ENCODE data around the gene MAP3K2.

DNA sequence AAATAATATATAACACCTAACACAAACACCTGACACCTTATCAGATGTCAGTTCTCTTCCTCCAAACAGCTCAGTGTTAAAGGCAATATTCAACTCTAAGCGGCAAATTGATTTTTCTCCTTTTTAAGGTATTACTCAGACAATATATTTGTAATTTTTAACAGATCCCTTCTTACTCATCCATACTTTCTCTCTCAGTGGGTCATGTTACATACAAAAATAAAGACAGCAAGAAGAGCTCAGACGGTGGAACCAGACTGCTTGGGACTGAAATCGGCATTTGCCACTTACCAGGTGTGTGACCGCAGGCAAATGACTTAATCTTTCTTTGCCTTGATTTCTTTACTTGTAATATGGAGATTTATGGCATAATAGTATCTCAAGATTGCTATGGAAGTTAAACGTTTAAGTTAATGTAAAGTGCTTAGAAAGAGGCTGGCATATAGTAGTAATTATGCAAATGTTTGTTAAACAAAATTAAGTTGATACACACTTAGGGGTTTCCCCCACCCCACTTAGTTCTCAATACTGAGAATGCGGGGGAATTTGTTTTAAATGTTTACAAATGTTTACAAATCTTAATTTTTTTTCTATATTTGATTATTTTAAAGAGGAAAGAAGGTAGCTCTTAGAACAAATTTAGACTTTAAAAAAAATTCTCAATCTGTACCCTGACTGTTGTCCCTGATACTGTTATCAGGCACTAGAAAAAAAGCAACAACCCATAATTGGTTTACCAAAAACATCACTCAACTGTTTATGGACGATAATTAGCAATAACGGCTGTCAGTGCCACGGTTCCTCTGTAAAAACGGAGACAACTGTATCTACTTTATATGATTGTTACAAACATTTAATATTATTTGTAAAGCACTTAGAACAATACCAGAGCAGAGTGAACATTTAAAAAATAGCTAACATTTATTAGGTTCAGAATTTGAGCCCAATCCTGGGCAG, 25.6 kb downstream of the MAP3K2 start:
- TF ChIP-seq, protein P1, sequence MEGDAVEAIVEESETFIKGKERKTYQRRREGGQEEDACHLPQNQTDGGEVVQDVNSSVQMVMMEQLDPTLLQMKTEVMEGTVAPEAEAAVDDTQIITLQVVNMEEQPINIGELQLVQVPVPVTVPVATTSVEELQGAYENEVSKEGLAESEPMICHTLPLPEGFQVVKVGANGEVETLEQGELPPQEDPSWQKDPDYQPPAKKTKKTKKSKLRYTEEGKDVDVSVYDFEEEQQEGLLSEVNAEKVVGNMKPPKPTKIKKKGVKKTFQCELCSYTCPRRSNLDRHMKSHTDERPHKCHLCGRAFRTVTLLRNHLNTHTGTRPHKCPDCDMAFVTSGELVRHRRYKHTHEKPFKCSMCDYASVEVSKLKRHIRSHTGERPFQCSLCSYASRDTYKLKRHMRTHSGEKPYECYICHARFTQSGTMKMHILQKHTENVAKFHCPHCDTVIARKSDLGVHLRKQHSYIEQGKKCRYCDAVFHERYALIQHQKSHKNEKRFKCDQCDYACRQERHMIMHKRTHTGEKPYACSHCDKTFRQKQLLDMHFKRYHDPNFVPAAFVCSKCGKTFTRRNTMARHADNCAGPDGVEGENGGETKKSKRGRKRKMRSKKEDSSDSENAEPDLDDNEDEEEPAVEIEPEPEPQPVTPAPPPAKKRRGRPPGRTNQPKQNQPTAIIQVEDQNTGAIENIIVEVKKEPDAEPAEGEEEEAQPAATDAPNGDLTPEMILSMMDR (IDR thresholded peaks at IDR 0.05), result no peak
- TF ChIP-seq ZFX (IDR thresholded peaks at IDR 0.05; ENCODE audit: borderline replicate concordance), result no peak

Measured in 22Rv1 (cell line).